ENCODE data around the gene POLH.

DNA sequence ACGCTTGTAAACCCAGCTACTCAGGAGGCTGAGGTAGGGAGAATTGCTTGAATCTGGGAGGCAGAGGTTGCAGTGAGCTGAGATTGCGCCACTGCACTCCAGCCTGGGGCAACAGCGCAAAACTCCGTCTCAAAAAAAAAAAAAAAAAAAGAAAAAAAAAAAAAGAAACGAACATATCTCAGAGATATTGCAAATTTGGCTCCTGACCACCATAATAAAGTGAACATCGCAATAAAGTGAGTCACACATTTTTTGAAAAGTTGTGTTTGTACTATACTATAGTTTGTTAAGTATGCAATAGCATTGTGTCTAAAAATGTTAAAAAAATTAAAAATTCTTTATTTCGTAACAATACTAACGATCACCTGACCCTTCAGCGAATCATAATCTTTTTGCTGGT, 82.2 kb downstream of the POLH start:
- TF ChIP-seq TAF1 (IDR thresholded peaks at IDR 0.05; ENCODE audit: borderline replicate concordance, insufficient read depth, low read length) (no peak), FOXP2 (optimal IDR thresholded peaks at IDR 0.05; ENCODE audit: borderline replicate concordance, extremely low read depth, extremely low read length, insufficient read depth) (no peak)

Measured in PFSK-1 (cell line).